OCI-M2 (cell line): ENCODE data around the gene RAB30.
"Not testable (repeated sequence)": the region's sequence is repeated elsewhere in the genome, so short reads cannot be mapped to it uniquely, and the experiment has no call there.

Experiments
- DNase-seq: peaks from one replicate; lab custom pipeline; 2025; ENCODE audit not compliant: unreplicated experiment; lab: John Stamatoyannopoulos, UW

RAB30 gene

GRCh38 chr11:82950502-82950901 lies 121.2 kb downstream of the RAB30 start:
- DNase-seq = not testable (repeated sequence)

- no peak for DNase-seq
Observed at GRCh38 chr11:82949352-82949751, 122.3 kb downstream of the RAB30 start.

GRCh38 chr11:82945682-82946081 lies 126.0 kb downstream of the RAB30 start:
- no peak for DNase-seq

- DNase-seq = not testable (repeated sequence)
Observed at GRCh38 chr11:82945041-82945440, 126.7 kb downstream of the RAB30 start.

- no peak for DNase-seq
Observed at GRCh38 chr11:82944198-82944597, 127.5 kb downstream of the RAB30 start.

GRCh38 chr11:82943430-82943829 lies 128.3 kb downstream of the RAB30 start:
- not testable (repeated sequence) for DNase-seq

DNA sequence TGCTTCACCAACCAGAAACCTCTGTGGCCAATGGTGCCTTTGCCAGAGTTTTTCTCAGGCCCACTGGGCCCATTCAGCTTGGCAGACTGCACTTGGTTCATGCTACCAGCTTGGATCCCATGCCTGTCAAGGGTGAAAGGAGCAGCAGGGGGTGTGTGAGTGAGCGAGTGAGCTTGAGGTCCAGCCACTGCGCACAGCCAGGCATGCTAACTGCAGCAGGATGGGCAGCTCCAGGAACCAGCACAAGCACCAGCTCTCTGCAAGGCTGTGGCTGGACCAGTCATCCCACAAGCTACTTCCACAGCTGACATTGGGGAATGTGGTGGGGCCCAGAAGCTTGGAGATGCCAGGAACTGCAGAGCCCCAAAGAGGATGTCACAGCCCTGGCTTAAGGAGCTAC lies 129.3 kb downstream of the RAB30 start:
- no peak for DNase-seq

DNA sequence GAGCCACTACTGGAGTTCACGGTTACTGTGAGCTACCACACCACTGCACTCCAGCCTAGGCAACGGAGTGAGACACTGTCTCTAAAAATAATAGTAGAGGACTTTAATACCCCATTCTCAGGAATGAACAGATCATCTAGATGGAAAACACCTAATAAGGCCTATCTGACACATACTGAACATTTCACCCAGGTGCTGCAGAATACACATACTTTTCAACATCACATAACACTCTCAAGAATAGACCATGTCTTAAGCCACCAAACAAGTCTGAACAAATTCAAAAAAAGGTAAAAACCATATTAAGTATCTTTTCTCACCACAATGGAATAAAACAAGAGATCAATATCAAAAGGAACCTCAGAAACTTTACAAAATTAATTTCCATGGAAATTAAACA lies 132.2 kb downstream of the RAB30 start:
- no peak for DNase-seq

GRCh38 chr11:82937554-82937953 lies 134.1 kb downstream of the RAB30 start:
- DNase-seq = no peak

DNA sequence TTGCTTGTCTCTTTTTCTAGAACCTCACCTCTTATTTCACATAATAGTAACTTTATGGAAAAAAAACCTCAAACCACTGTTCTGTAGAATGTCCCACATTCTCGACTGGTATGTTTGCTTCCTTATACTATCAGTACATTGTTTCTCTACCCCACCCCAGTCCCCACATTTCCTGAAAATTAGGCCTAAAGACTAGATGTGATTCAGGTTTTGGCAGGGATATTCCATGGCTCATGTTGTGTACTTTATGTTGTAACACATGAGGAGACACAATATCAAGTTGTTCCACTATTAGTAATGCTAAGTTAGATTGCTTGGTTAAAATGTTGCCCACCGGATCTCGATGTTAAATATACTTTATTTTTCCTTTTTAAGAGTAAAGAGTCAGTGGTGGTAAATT lies 135.4 kb downstream of the RAB30 start:
- DNase-seq = no peak

DNA sequence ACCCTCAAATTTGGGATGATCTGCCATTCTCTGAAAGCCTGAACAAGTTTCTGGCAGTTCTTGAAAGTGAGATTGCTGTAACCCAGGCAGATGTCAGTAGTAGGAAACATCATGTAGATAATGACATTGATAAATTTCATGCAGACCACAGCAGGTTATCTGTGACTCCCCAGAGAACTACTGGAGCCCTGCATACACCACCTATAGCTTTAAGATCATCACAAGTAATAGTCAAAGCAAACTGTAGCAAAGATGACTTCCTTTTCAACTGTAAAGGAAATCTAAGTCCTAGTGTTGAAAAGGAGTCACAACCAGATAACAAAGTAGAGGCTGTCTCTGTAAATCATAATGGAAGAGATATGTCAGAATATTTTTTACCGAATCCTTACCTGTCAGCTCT lies 139.1 kb downstream of the RAB30 start:
- DNase-seq = no peak

DNA sequence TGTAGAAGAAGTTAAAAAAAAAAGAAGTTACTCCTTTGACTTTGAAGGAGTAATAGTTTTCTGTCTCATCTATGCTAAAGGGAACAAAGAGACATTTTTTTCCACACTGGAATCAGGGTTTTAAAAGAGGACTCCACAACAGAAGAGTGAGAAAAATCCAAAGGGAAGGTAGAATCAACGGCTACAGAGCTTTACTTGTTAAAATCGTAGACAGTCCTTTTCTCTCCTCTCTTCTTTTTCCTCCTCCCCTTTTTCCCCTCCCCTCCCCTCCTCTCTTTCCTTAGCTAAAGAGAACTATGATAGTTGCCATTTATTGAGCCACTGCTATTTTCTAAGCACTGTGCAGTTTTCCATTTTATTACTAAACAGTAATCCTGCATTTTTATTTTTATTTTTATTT lies 141.0 kb downstream of the RAB30 start:
- DNase-seq = no peak

GRCh38 chr11:82930229-82930628 lies 141.5 kb downstream of the RAB30 start:
- DNase-seq = no peak

DNA sequence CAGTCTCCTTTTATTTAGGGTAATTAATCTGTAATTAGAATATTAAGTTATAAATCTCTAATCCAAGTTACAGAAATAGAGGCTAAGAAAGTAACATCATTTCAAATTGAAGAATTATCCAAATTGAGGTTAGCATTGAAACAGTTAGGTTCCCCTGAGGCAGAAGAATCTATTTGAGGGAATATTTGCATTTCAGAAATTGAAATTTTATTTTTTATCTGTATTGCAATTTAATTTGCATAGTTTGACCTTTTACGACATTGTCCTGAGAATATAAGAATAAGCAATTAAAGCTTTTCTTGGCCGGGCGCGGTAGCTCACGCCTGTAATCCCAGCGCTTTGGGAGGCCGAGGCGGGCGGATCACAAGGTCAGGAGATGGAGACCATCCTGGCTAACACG lies 142.6 kb downstream of the RAB30 start:
- DNase-seq = no peak

- DNase-seq = no peak
Observed at GRCh38 chr11:82927264-82927880, 144.3 kb downstream of the RAB30 start.

DNA sequence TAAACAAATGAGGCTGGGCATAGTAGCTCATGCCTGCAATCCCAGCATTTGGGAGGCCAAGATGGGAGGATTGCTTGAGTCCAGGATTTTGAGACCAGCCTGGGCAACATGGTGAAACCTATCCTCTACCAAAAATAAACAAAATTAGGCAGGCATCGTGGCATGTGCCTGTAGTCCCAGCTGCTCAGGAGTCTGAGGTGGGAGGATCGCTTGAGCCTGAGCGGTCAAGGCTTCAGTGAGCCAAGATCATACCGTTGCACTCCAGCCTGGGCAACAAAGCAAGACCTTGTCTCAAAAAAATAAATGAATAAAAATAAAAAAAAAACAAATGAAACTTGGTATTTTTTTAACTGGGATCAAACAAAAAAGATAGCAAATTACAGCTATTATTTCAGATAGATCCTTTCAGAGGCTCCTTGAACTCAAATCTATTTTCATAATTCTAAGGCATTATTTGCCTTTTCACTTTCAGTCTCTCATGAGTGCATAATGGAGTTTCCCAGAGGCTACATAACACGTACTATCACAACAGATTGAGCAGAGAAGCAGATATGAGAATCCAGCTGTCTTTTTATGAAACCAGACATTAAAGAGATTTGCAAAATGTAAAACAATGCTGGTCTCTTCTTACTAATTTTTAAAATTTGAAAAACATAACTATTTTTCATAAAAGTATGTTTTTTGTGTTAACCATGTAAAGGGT lies 147.0 kb downstream of the RAB30 start:
- DNase-seq = no peak
